IPS DF 6.9 (cell line): ENCODE measurements around the gene CTNNA2.

ENCODE experiments used
- DNase-seq: peaks from one replicate; pipeline ENCODE4 v3.0.0-alpha.2; 2013; ENCODE audit warnings: low read depth, low spot score
- H3K27ac ChIP-seq: one replicate; pipeline ENCODE4 v1.5.1; 2013; ENCODE audit warnings: low read length, control low read depth
- H3K27me3 ChIP-seq: 2 replicates; pipeline ENCODE4 v1.6.1; 2013; ENCODE audit warnings: mild to moderate bottlenecking, low read length; ENCODE audit not compliant: control insufficient read depth, insufficient read depth
- H3K36me3 ChIP-seq: 2 replicates; pipeline ENCODE4 v1.6.1; 2013; ENCODE audit warnings: low read length; ENCODE audit not compliant: control insufficient read depth, insufficient read depth
- H3K4me1 ChIP-seq: 2 replicates; pipeline ENCODE4 v1.6.1; 2013; ENCODE audit warnings: low read length; ENCODE audit not compliant: control insufficient read depth, insufficient read depth
- H3K4me3 ChIP-seq: 2 replicates; pipeline ENCODE4 v1.5.1; 2013; ENCODE audit warnings: mild to moderate bottlenecking, low read length
- H3K9me3 ChIP-seq: 2 replicates; pipeline ENCODE4 v1.6.1; 2013; ENCODE audit warnings: low read length, inconsistent platforms; ENCODE audit not compliant: control insufficient read depth, insufficient read depth
- WGBS: extraction: QIAGEN DNeasy Blood & Tissue Kit; methylation state at CpG from one replicate; pipeline ENCODE4 v1.1.7; 2013; ENCODE audit warnings: mixed read lengths, missing lambda C conversion rate; ENCODE audit not compliant: insufficient read length, insufficient coverage; 5-methylcytosine and 5-hydroxymethylcytosine counted together

CTNNA2 gene

DNA sequence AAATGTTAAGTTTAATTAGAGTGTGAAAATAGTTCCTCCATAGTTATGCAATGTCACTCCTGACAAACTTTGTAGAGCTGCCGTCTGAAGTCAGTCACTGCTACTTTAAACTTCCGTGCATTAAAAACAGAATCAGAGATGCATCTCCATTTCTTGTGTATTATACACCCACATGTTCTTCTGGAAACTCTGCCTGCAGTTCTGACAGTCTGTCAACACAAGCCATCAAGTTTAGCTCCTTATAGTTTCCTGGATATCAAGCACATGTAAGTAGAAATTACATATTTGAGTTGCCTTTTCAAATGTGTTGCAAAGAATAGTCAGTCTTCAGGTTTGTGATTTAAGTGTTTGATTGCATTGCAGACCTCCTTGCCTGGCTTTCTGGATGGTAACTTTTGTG lies 184.3 kb downstream of the CTNNA2 start:
- H3K4me1 ChIP-seq, result no peaks in the 10 kb centered on the region; the same call in 1 of the 2 replicates
- no CpG with 5 or more reads among the region's 2 CpGs for WGBS
- no peak overlapping the region for H3K27ac ChIP-seq
- no peaks in the 10 kb centered on the region for H3K36me3 ChIP-seq
- DNase-seq, result no peak
- H3K9me3 ChIP-seq, result no peaks in the 10 kb centered on the region
- H3K27me3 ChIP-seq, result no peaks in the 10 kb centered on the region
- H3K4me3 ChIP-seq, result no peak overlapping the region

DNA sequence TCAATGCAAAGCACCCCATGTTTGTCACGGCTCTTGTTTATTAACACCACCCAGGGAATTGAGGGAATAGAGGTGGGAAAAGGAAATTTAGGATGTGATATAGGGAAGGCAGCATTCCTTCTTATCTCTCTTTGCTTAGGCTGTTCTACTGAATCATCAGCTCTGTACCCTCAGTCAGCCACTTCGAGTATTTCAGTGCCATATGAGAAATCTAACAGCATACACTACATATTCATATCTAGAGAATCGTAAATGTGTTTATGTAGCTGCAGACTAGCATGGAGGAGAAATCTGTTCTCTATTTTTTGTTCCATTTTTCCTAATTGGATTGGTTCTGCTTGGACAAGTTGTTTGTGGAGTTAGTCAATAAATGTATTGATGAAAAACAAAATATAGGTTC lies 187.8 kb downstream of the CTNNA2 start:
- no CpG with 5 or more reads among the region's 3 CpGs for WGBS
- Histone ChIP-seq H3K4me1 (no peaks in the 10 kb centered on the region), H3K4me3 (no peak overlapping the region), H3K9me3 (no peaks in the 10 kb centered on the region), H3K36me3 (no peaks in the 10 kb centered on the region), H3K27me3 (no peaks in the 10 kb centered on the region), H3K27ac (no peak overlapping the region)
- DNase-seq, result no peak

DNA sequence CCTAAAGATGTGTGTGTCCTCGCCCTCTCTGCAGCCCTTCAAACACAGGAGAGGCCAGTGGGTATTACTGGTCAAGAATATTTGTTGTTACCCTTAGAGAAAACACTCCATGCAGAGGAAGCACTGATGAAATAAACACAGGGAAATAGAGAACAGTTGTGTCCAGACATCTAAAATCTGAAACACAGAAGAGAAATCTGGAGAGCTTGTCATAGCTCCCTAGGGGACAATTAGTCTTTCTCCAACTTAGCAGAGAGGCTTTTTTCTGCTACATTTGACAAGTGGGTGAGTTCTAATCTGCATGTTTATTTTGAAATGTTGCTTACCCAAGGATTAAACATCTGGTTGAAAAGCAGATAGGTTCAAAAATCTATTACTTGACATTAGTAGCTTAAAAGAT lies 190.1 kb downstream of the CTNNA2 start:
- H3K4me1 ChIP-seq, result no peaks in the 10 kb centered on the region
- H3K9me3 ChIP-seq, result no peaks in the 10 kb centered on the region
- H3K27me3 ChIP-seq, result no peaks in the 10 kb centered on the region
- no peak overlapping the region for H3K4me3 ChIP-seq
- H3K27ac ChIP-seq, result no peak overlapping the region
- WGBS, result no CpG with 5 or more reads among the region's 1 CpG
- H3K36me3 ChIP-seq, result no peaks in the 10 kb centered on the region
- no peak for DNase-seq

DNA sequence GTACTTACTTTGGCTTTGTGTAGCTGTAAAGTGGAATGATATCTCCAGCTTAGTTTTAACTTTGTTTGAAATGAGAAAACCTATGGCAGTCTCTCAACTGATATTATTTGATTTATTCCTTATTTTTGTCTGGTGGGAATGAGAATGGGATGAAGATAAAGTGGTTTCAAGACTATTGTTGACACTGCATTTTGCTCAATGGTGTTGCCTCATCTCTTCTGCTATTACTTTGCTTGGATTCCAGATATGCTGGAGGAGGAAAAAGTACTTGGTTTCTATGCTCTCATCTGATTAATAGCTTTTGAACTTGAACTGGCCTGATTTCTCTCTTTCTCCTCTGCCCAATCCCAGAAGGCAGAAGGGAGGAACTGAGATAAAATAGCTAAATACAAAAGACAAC lies 198.2 kb downstream of the CTNNA2 start:
- Histone ChIP-seq H3K4me3 (no peak overlapping the region), H3K27me3 (no peaks in the 10 kb centered on the region), H3K27ac (no peak overlapping the region), H3K9me3 (no peaks in the 10 kb centered on the region), H3K4me1 (no peaks in the 10 kb centered on the region), H3K36me3 (no peaks in the 10 kb centered on the region)
- no peak for DNase-seq

DNA sequence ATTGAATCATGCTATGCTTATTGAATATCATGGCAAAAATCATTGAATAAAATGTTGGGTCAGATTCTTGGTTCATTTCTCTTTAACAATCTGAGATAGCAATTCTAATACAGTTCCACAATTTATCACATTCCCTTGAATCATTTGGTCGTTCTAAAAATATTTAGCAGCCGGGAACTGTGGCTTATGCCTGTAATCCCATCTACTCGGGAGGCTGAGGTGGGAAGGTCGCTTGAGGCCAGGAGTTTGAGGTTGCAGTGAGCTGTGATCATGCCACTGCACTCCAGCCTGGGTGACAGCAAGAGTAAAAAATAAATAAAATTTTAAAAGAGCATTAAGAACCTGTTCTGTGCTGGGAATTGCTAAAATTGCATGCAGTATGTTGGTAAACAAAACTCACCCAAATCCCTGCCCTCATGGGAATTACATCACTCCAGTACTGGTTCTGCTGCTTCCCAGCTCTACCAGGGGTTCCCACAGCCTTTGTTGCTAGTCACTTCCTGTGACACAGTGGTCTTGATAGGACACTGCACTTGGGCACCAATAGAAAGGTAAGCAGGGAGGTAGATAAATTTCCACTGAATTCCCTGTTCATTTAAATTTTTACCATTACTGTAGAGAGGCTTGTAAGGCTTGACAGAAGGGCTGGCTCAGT lies 200.4 kb downstream of the CTNNA2 start:
- Histone ChIP-seq H3K9me3 (no peaks in the 10 kb centered on the region), H3K27ac (no peak overlapping the region), H3K36me3 (no peaks in the 10 kb centered on the region), H3K27me3 (no peaks in the 10 kb centered on the region), H3K4me1 (peaks cover 1% of the 10 kb centered on the region; the same call in 1 of the 2 replicates), H3K4me3 (no peak overlapping the region)
- no CpG with 5 or more reads among the region's 4 CpGs for WGBS
- DNase-seq, result no peak

DNA sequence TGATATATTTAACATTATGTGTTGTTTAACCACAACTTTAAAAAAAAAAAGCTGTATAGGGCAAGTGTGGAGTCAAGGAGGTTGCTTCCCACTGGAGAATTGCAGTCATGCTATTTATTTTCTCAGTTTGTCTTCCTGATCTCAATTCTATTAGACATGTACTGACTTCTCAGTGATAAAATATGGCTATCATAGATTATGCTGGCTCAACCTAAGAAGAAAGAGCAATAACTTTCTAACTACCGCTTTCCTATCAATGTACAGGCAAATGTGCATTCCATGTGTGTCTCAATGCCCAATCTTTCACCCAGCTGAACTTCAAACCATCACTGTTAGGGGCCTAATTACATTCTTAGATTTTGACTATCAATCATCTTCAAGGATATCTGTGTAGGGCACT lies 201.4 kb downstream of the CTNNA2 start:
- Histone ChIP-seq H3K4me3 (no peak overlapping the region), H3K9me3 (no peaks in the 10 kb centered on the region), H3K4me1 (peaks cover 1% of the 10 kb centered on the region; the same call in 1 of the 2 replicates), H3K27me3 (no peaks in the 10 kb centered on the region), H3K27ac (no peak overlapping the region), H3K36me3 (no peaks in the 10 kb centered on the region)
- DNase-seq, result no peak
- no CpG with 5 or more reads among the region's 1 CpG for WGBS

DNA sequence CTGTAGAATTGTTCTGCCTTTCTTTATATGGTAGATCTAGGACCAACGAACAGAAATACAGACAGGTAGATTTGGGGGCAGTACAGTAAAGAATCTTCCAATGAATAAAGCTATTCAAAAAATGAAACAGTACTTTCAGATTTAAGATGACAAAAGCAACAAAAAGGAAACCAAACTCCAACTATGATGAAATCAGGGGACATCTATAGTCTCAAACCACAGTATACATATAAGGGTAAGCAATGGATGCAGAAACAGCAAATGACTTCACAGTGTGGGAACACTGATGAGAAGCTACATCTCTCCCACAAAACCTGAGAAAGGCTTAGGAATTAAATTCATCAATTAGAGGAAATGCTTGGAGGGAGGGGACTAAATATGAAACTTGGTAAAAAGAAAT lies 202.5 kb downstream of the CTNNA2 start:
- no peaks in the 10 kb centered on the region for H3K36me3 ChIP-seq
- WGBS, result no CpG with 5 or more reads among the region's 1 CpG
- no peak overlapping the region for H3K4me3 ChIP-seq
- H3K27ac ChIP-seq, result no peak overlapping the region
- peaks cover 1% of the 10 kb centered on the region; the same call in 1 of the 2 replicates for H3K4me1 ChIP-seq
- no peaks in the 10 kb centered on the region for H3K27me3 ChIP-seq
- no peak for DNase-seq
- H3K9me3 ChIP-seq, result no peaks in the 10 kb centered on the region

DNA sequence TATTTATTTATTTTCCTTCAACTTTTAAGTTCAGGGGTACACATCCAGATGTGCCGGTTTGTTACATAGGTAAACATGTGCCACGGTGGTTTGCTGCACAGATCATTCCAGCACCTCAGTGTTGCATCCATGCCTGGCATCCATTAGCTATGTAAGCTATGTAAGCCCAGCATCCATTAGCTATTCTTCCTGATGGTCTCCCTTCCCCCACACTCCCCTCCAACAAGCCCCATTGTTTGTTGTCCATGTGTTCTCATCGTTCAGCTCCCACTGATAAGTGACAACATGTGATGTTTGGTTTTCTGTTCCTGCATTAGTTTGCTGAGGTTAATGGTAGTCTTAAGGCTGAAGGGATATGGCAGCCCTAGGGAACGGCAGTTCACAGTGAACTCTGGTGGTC lies 203.4 kb downstream of the CTNNA2 start:
- peaks cover 1% of the 10 kb centered on the region; the same call in 1 of the 2 replicates for H3K4me1 ChIP-seq
- H3K36me3 ChIP-seq, result no peaks in the 10 kb centered on the region
- no peak overlapping the region for H3K27ac ChIP-seq
- no peaks in the 10 kb centered on the region for H3K27me3 ChIP-seq
- H3K4me3 ChIP-seq, result no peak overlapping the region
- WGBS, result no CpG with 5 or more reads among the region's 4 CpGs
- no peak for DNase-seq
- no peaks in the 10 kb centered on the region for H3K9me3 ChIP-seq

DNA sequence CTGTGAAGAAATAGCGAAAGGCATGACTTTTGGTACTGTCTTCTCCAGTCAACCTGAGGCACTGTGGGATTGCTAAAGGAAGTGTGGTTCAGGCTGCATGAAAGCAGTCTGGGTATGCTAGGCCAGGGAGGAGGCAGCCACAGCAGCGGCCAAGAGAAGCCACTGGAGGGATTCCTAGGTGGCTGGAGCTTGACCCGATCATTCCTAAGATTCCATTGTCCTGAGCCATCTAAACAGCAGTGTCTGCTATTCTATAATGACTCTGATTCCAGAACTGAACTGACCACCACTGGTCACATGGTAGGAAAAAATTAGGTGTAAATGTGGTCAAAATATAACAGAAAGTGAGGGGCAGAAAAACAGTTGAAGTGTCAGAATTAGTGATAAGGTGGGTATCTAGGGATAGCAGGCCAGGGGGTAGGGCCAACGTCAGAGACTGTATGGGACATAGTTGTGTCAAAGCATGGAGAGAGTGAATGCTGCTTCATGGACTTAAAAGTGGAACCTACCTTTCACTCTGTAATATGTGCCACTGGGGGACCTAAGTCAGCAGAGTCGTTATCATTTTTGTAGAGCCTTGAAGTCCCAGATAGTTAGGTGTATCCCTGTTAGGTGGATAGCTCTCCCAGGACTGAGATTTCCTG lies 204.6 kb downstream of the CTNNA2 start:
- WGBS, result no CpG with 5 or more reads among the region's 5 CpGs
- H3K4me3 ChIP-seq, result no peak overlapping the region
- H3K27ac ChIP-seq, result no peak overlapping the region
- H3K4me1 ChIP-seq, result peaks cover 1% of the 10 kb centered on the region; the same call in 1 of the 2 replicates
- no peak for DNase-seq
- H3K27me3 ChIP-seq, result no peaks in the 10 kb centered on the region
- no peaks in the 10 kb centered on the region for H3K36me3 ChIP-seq
- H3K9me3 ChIP-seq, result no peaks in the 10 kb centered on the region

DNA sequence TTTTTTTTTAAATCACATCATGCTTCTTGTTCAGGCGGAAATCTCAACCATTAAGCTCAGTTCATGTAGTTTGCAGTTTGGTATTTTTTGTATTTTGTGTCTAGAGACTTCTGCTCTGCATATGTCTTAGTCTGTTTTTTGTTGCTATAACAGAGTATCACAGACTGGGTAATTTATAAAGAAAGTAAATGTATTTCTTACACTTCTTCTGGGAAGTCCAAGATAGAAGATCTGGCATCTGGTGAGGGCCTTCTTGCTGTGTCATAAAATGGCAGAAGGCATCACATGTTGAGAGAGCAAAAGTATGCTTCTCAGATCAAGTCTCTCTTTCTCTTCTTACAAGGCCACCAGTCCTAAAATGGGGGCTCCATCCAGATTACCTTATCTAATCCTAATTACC lies 208.2 kb downstream of the CTNNA2 start:
- WGBS, result no CpG with 5 or more reads among the region's 1 CpG
- H3K27me3 ChIP-seq, result no peaks in the 10 kb centered on the region

DNA sequence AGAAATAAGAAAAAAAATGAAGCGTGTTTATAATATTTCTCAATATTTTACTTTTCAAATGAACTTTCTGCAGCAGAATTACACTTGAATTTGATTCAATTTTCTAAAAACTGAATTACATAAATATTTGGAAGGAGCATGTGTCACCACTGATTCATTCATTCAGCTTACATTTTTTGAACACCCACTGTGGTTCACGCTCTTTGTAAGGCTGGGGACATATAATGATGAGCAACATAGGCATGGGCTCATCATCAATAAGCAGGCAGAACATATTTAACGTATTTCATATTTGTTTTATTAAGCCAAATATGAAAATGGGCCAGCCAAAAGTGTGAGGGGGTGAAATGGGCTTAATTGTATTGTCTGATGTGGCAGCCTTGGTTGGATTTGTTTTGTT lies 209.1 kb downstream of the CTNNA2 start:
- DNase-seq, result no peak
- no CpG with 5 or more reads among the region's 3 CpGs for WGBS
- no peak overlapping the region for H3K27ac ChIP-seq

More for the DNA sequence above, 208.2 kb downstream of the CTNNA2 start:
- Histone ChIP-seq H3K4me1 (peaks cover 1% of the 10 kb centered on the region; the same call in 1 of the 2 replicates), H3K36me3 (no peaks in the 10 kb centered on the region), H3K27ac (no peak overlapping the region), H3K9me3 (no peaks in the 10 kb centered on the region), H3K4me3 (no peak overlapping the region)
- DNase-seq, result no peak

More for the DNA sequence above, 209.1 kb downstream of the CTNNA2 start:
- no peaks in the 10 kb centered on the region for H3K36me3 ChIP-seq
- no peaks in the 10 kb centered on the region for H3K4me1 ChIP-seq
- no peaks in the 10 kb centered on the region for H3K9me3 ChIP-seq
- no peak overlapping the region for H3K4me3 ChIP-seq
- H3K27me3 ChIP-seq, result no peaks in the 10 kb centered on the region
